Rectal smooth muscle tissue (tissue), 1 donor: ENCODE measurements around the gene TBC1D1.

ENCODE experiments used
- H3K27ac ChIP-seq: one replicate; pipeline ENCODE4 v1.7.0; 2013; ENCODE audit warnings: low read depth, low read length, inconsistent platforms
- H3K27me3 ChIP-seq: one replicate; pipeline ENCODE4 v1.7.0; 2013; ENCODE audit warnings: low read length; ENCODE audit not compliant: control insufficient read depth, insufficient read depth
- H3K36me3 ChIP-seq: one replicate; pipeline ENCODE4 v1.7.0; 2013; ENCODE audit warnings: low read length; ENCODE audit not compliant: control insufficient read depth, insufficient read depth
- H3K4me1 ChIP-seq: one replicate; pipeline ENCODE4 v1.7.0; 2013; ENCODE audit warnings: low read length; ENCODE audit not compliant: control insufficient read depth, insufficient read depth
- H3K4me3 ChIP-seq: one replicate; pipeline ENCODE4 v1.7.0; 2013; ENCODE audit warnings: low read length
- H3K9ac ChIP-seq: one replicate; pipeline ENCODE4 v1.7.0; 2013; ENCODE audit warnings: low read length

The TBC1D1 gene

GRCh38 chr4:38078590-38079421 is 187.9 kb downstream of the TBC1D1 start:
- H3K9ac ChIP-seq: peak overlapping the region; percentile 39
- peaks cover 28% of the 10 kb centered on the region for H3K4me1 ChIP-seq
- H3K36me3 ChIP-seq: no peaks in the 10 kb centered on the region
- no peaks in the 10 kb centered on the region for H3K27me3 ChIP-seq
- peak overlapping the region; percentile 30 for H3K4me3 ChIP-seq
- H3K27ac ChIP-seq: peak overlapping the region; percentile 75

- no peak overlapping the region for H3K9ac ChIP-seq
- no peaks in the 10 kb centered on the region for H3K27me3 ChIP-seq
- H3K4me1 ChIP-seq: peaks cover 35% of the 10 kb centered on the region
- no peaks in the 10 kb centered on the region for H3K36me3 ChIP-seq
- H3K27ac ChIP-seq: no peak overlapping the region
- no peak overlapping the region for H3K4me3 ChIP-seq
Observed at GRCh38 chr4:38080061-38080974, 189.4 kb downstream of the TBC1D1 start.

- H3K27me3 ChIP-seq: no peaks in the 10 kb centered on the region
- H3K4me1 ChIP-seq: peaks cover 50% of the 10 kb centered on the region
- no peak overlapping the region for H3K4me3 ChIP-seq
- no peak overlapping the region for H3K9ac ChIP-seq
- no peaks in the 10 kb centered on the region for H3K36me3 ChIP-seq
- H3K27ac ChIP-seq: peak overlapping the region; percentile 57
Observed at GRCh38 chr4:38082021-38082420, 191.1 kb downstream of the TBC1D1 start.

GRCh38 chr4:38082424-38083385 is 191.8 kb downstream of the TBC1D1 start:
- Histone ChIP-seq H3K36me3 (no peaks in the 10 kb centered on the region), H3K9ac (no peak overlapping the region), H3K27me3 (no peaks in the 10 kb centered on the region), H3K4me3 (no peak overlapping the region), H3K27ac (peak overlapping the region; percentile 57), H3K4me1 (peaks cover 53% of the 10 kb centered on the region)

GRCh38 chr4:38084877-38085711 is 194.2 kb downstream of the TBC1D1 start:
- Histone ChIP-seq H3K4me1 (peaks cover 48% of the 10 kb centered on the region), H3K4me3 (no peak overlapping the region), H3K27ac (peak overlapping the region; percentile 66), H3K9ac (no peak overlapping the region), H3K36me3 (no peaks in the 10 kb centered on the region), H3K27me3 (no peaks in the 10 kb centered on the region)

GRCh38 chr4:38085751-38086150 is 194.9 kb downstream of the TBC1D1 start:
- peak overlapping the region; percentile 66 for H3K27ac ChIP-seq
- peaks cover 51% of the 10 kb centered on the region for H3K4me1 ChIP-seq
- H3K4me3 ChIP-seq: no peak overlapping the region
- H3K27me3 ChIP-seq: no peaks in the 10 kb centered on the region
- H3K9ac ChIP-seq: no peak overlapping the region
- no peaks in the 10 kb centered on the region for H3K36me3 ChIP-seq

- Histone ChIP-seq H3K4me1 (peaks cover 51% of the 10 kb centered on the region), H3K27ac (peak overlapping the region; percentile 66), H3K36me3 (no peaks in the 10 kb centered on the region), H3K27me3 (no peaks in the 10 kb centered on the region), H3K4me3 (no peak overlapping the region), H3K9ac (no peak overlapping the region)
Observed at GRCh38 chr4:38086151-38086848, 195.4 kb downstream of the TBC1D1 start.

GRCh38 chr4:38086849-38087226 is 196.0 kb downstream of the TBC1D1 start:
- no peaks in the 10 kb centered on the region for H3K27me3 ChIP-seq
- H3K36me3 ChIP-seq: no peaks in the 10 kb centered on the region
- H3K4me1 ChIP-seq: peaks cover 50% of the 10 kb centered on the region
- H3K4me3 ChIP-seq: no peak overlapping the region
- peak overlapping the region; percentile 66 for H3K27ac ChIP-seq
- no peak overlapping the region for H3K9ac ChIP-seq

GRCh38 chr4:38088321-38088720 is 197.4 kb downstream of the TBC1D1 start:
- no peaks in the 10 kb centered on the region for H3K27me3 ChIP-seq
- H3K4me3 ChIP-seq: no peak overlapping the region
- H3K4me1 ChIP-seq: peaks cover 41% of the 10 kb centered on the region
- H3K27ac ChIP-seq: no peak overlapping the region
- H3K36me3 ChIP-seq: no peaks in the 10 kb centered on the region
- no peak overlapping the region for H3K9ac ChIP-seq

- no peaks in the 10 kb centered on the region for H3K27me3 ChIP-seq
- no peaks in the 10 kb centered on the region for H3K36me3 ChIP-seq
- H3K27ac ChIP-seq: peak overlapping the region; percentile 3
- H3K4me3 ChIP-seq: no peak overlapping the region
- H3K4me1 ChIP-seq: peaks cover 34% of the 10 kb centered on the region
- no peak overlapping the region for H3K9ac ChIP-seq
Observed at GRCh38 chr4:38089961-38090360, 199.1 kb downstream of the TBC1D1 start.
